ENCODE results near the gene PITPNC1. TPM values are rescaled to one million over a fixed set of nuclear protein-coding genes. Genes with fewer than 3 reads are reported as not detected.

The PITPNC1 gene
- total RNA-seq, 1 experiment from 2014 or later, result 35.5 TPM

GRCh38 chr17:67737145-67737544, 360.1 kb downstream of the PITPNC1 start:
- CTCF ChIA-PET, result no interaction called here
- BruUV-seq (replicated peaks), result no TSS peak

GRCh38 chr17:67742025-67742424, 364.9 kb downstream of the PITPNC1 start:
- Histone ChIP-seq H3K27ac (ENCODE audit: low read depth, low read length, poor library complexity, severe bottlenecking) (no peak overlapping the region), H3K27me3 (replicated peaks; ENCODE audit: insufficient read depth, low read depth, low read length, poor library complexity) (no peaks in the 10 kb centered on the region), H3K9me3 (ENCODE audit: low read depth, low read length, poor library complexity, severe bottlenecking) (no peaks in the 10 kb centered on the region), H3K4me3 (ENCODE audit: low read depth, low read length, poor library complexity, severe bottlenecking) (no peak overlapping the region), H3K4me1 (ENCODE audit: insufficient read depth, low read length, poor library complexity, severe bottlenecking) (no peaks in the 10 kb centered on the region), H3K36me3 (ENCODE audit: insufficient read depth, low read length, poor library complexity, severe bottlenecking) (peaks cover 81% of the 10 kb centered on the region)
- ChIA-PET CTCF (no interaction called here), POLR2A (ENCODE audit: low non-redundant PET) (no interaction called here)
- BruUV-seq (replicated peaks), result no TSS peak
- TF ChIP-seq, protein P1, sequence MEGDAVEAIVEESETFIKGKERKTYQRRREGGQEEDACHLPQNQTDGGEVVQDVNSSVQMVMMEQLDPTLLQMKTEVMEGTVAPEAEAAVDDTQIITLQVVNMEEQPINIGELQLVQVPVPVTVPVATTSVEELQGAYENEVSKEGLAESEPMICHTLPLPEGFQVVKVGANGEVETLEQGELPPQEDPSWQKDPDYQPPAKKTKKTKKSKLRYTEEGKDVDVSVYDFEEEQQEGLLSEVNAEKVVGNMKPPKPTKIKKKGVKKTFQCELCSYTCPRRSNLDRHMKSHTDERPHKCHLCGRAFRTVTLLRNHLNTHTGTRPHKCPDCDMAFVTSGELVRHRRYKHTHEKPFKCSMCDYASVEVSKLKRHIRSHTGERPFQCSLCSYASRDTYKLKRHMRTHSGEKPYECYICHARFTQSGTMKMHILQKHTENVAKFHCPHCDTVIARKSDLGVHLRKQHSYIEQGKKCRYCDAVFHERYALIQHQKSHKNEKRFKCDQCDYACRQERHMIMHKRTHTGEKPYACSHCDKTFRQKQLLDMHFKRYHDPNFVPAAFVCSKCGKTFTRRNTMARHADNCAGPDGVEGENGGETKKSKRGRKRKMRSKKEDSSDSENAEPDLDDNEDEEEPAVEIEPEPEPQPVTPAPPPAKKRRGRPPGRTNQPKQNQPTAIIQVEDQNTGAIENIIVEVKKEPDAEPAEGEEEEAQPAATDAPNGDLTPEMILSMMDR (conservative IDR thresholded peaks at IDR 0.05; ENCODE audit: low read depth, low read length), result no peak
- no peak for TF ChIP-seq EZH2 (IDR thresholded peaks at IDR 0.05; ENCODE audit: borderline replicate concordance, low read depth, low read length, poor library complexity, severe bottlenecking)
- no peak for DNase-seq (ENCODE audit: low spot score)
- intact Hi-C loops (cut with micrococcal nuclease; ENCODE audit: unreplicated experiment), result no loop called here

More at GRCh38 chr17:67737145-67737544, 360.1 kb downstream of the PITPNC1 start:
- DNase-seq (ENCODE audit: low spot score), result no peak
- Histone ChIP-seq H3K4me3 (ENCODE audit: low read depth, low read length, poor library complexity, severe bottlenecking) (no peak overlapping the region), H3K27me3 (replicated peaks; ENCODE audit: insufficient read depth, low read depth, low read length, poor library complexity) (no peaks in the 10 kb centered on the region), H3K9me3 (ENCODE audit: low read depth, low read length, poor library complexity, severe bottlenecking) (no peaks in the 10 kb centered on the region), H3K36me3 (ENCODE audit: insufficient read depth, low read length, poor library complexity, severe bottlenecking) (peaks cover 84% of the 10 kb centered on the region), H3K4me1 (ENCODE audit: insufficient read depth, low read length, poor library complexity, severe bottlenecking) (no peaks in the 10 kb centered on the region), H3K27ac (ENCODE audit: low read depth, low read length, poor library complexity, severe bottlenecking) (no peak overlapping the region)
- POLR2A ChIA-PET (ENCODE audit: low non-redundant PET), result no interaction called here
- no peak for TF ChIP-seq EZH2 (IDR thresholded peaks at IDR 0.05; ENCODE audit: borderline replicate concordance, low read depth, low read length, poor library complexity, severe bottlenecking)
- TF ChIP-seq, protein P1 (conservative IDR thresholded peaks at IDR 0.05; ENCODE audit: low read depth, low read length), result no peak
- intact Hi-C loops (cut with micrococcal nuclease; ENCODE audit: unreplicated experiment), result no loop called here

Small RNAs within 50 kb of the gene (microRNA-seq; reads per million reads assigned to microRNA genes)
- not detected for gene MIR548AA2
- not detected for gene MIR548D2

Other genes with a start within 250 kb of the PITPNC1 start
- 49.1 and 57.3 TPM in 2 replicates for gene HELZ, start 132.1 kb upstream of the PITPNC1 start, total RNA-seq (2021)
- gene PSMD12, start 10.7 kb upstream of the PITPNC1 start, total RNA-seq (2021), result 165 and 192 TPM in 2 replicates

All from A673 (cell line).